ENCODE results near the gene TMEM190. TPM values are rescaled to one million over a fixed set of nuclear protein-coding genes. Genes with fewer than 3 reads are reported as not detected.
"Not testable (repeated sequence)": the region's sequence is repeated elsewhere in the genome, so short reads cannot be mapped to it uniquely, and the experiment has no call there.

Gene TMEM190
- total and polyA plus RNA-seq, 10 donors, result 0.20 TPM; not detected in 9

DNA sequence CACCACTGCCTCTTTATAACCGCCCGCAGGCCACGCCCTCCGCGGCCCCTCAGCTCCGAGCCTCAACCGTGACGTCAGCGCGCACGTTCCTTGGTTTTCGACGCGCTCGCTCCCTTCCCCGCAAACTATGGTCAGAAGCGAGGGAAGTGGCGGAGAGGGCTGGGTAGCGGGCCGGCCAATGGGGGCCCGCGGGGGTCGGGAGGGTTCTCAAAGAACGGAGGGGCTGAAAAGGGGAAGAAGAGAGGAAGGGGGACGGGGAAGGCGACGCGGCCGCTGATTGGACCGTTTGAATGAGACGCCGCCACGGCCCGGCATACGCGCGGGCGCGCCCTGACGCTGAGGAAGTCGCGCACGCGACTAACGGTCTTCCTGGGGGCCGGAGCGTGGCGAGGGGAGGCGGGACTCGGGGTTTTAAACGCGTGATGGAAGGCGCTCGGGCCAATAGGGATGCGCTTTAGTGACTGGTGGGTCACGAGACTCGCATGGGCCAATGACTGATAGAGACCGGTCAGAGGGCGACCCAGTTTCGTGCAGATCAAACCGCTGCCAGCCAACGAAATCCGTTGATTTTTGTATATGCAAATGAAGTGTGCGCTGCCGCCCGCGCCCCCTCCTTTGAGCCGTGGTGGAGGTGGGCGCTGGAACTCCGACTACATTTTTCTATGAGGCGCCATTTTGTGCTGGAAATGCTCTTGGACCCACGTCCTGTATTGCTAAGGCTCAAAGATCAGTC is 31.3 kb downstream of the TMEM190 start:
- H3K4me3 ChIP-seq, result peak overlapping the region; percentile 63 to 93 (median 82)
- peak overlapping the region; percentile 93 to 99 (median 98) for H3K27ac ChIP-seq
- TF ChIP-seq CTCF (IDR thresholded peaks at IDR 0.05 in 8 of 11, conservative IDR thresholded peaks at IDR 0.05 in 3 of 11) (peak in 2 of 11 experiments; percentile 10 to 27), POLR2A (IDR thresholded peaks at IDR 0.05) (no peak), POLR2AphosphoS5 (IDR thresholded peaks at IDR 0.05) (peak; percentile 64 to 100 (median 87))
- H3K27me3 ChIP-seq (replicated peaks in 1 of 7), result no peaks in the 10 kb centered on the region
- WGBS, 5 donors, result 0 to 1% (median 0%) methylated on average over 59 to 72 of the region's 72 CpGs
- peaks cover 7 to 46% (median 26%) of the 10 kb centered on the region in 6 donors for H3K4me1 ChIP-seq
- intact Hi-C loops (cut with DNase I; ENCODE audit: low total_unique reads), result no loop called here
- DNase-seq, result peak; percentile 99
- H3K9me3 ChIP-seq, result peaks cover 0 to 11% (median 0%) of the 10 kb centered on the region in 8 donors
- peaks cover 0 to 35% (median 16%) of the 10 kb centered on the region in 6 donors for H3K36me3 ChIP-seq

DNA sequence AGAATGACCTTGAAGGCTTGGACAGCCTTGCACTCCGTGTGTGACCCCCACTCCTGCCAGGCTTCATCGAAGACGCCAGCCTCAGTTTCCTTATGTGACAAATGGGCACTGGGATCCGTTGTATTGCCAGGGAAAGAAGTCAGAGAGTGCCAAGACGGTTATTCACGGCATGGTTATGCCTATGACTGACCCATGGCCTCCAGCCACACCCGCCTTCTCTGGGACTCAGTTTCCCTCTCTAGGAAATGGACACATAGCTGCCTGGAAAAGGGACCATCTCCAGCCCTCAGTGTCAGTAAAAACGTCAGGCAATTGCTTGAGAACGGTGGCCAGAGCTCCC is 31.9 kb downstream of the TMEM190 start:
- no peak for TF ChIP-seq CTCF (IDR thresholded peaks at IDR 0.05 in 8 of 11, conservative IDR thresholded peaks at IDR 0.05 in 3 of 11)
- TF ChIP-seq POLR2A (IDR thresholded peaks at IDR 0.05), result no peak
- TF ChIP-seq POLR2AphosphoS5 (IDR thresholded peaks at IDR 0.05), result no peak
- 68 to 80% (median 71%) methylated on average over 9 of the region's 9 CpGs for WGBS, 5 donors
- Histone ChIP-seq H3K27me3 (replicated peaks in 1 of 7) (no peaks in the 10 kb centered on the region), H3K27ac (peak overlapping the region; percentile 93 to 99 (median 98)), H3K36me3 (peaks cover 0 to 29% (median 11%) of the 10 kb centered on the region in 6 donors), H3K4me1 (peaks cover 7 to 41% (median 25%) of the 10 kb centered on the region in 6 donors), H3K9me3 (peaks cover 0 to 11% (median 0%) of the 10 kb centered on the region in 8 donors), H3K4me3 (peak overlapping the region in 7 of 8 donors; percentile 63 to 93 (median 81))
- peak; percentile 79 for DNase-seq
- intact Hi-C loops (cut with DNase I; ENCODE audit: low total_unique reads), result no loop called here

DNA sequence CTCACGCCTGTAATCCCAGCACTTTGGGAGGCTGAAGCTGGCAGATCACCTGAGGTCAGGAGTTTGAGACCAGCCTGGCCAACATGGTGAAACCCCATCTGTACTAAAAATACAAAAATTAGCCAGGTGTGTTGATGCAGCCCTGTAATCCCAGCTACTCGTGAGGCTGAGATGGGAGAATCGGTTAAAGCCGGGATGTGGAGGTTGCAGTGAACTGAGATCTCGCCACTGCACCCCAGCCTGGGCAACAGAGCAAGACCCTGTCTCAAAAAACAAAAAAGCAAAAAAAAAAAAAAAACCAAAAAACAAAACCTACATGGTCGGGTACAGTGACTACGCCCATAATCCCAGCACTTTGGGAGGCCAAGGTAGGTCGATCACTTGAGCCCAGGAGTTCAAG is 32.6 kb downstream of the TMEM190 start:
- H3K4me3 ChIP-seq; H3K27me3 ChIP-seq (replicated peaks in 1 of 7); DNase-seq; intact Hi-C loops (cut with DNase I; ENCODE audit: low total_unique reads): not testable (repeated sequence)
- 88 to 99% (median 95%) methylated on average over 8 of the region's 8 CpGs for WGBS, 5 donors
- Histone ChIP-seq H3K36me3 (peaks cover 0 to 23% (median 5%) of the 10 kb centered on the region in 6 donors), H3K27ac (peak overlapping the region in 2 of 8 donors; percentile 94 to 97), H3K9me3 (peaks cover 0 to 11% (median 0%) of the 10 kb centered on the region in 8 donors), H3K4me1 (peaks cover 7 to 35% (median 25%) of the 10 kb centered on the region in 6 donors)

DNA sequence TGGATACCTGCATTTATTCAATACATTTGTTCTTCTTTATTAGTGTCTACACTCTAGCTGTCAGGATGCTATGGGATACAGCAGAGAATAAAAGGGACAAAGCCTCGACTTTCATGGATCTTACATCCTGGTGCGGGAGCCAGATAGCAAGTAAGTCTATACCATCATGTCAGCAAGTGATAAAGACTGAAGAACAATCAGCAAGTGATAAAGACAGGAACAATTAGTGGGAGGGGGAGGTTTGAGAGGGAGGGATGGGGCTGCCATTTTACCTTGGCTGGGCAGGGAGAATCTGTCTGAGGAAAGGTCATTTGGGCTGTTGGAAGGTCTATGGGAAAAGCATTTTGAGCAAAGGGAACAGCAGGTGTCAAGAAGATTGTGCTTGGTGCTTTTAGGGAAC is 33.5 kb downstream of the TMEM190 start:
- TF ChIP-seq POLR2A (IDR thresholded peaks at IDR 0.05), result no peak
- TF ChIP-seq POLR2AphosphoS5 (IDR thresholded peaks at IDR 0.05), result no peak
- no peak for TF ChIP-seq CTCF (IDR thresholded peaks at IDR 0.05 in 8 of 11, conservative IDR thresholded peaks at IDR 0.05 in 3 of 11)
- Histone ChIP-seq H3K27ac (no peak overlapping the region), H3K4me3 (no peak overlapping the region), H3K9me3 (peaks cover 0 to 11% (median 0%) of the 10 kb centered on the region in 8 donors), H3K36me3 (peaks cover 0 to 13% (median 4%) of the 10 kb centered on the region in 6 donors), H3K27me3 (replicated peaks in 1 of 7) (no peaks in the 10 kb centered on the region), H3K4me1 (peaks cover 7 to 27% (median 25%) of the 10 kb centered on the region in 6 donors)
- no peak for DNase-seq
- 93 to 97% (median 95%) methylated on average over 2 of the region's 2 CpGs for WGBS, 5 donors
- intact Hi-C loops (cut with DNase I; ENCODE audit: low total_unique reads), result loop anchor here (10.0 kb wide), 1 partner anchor 115 kb away; no protein-coding TSS in a partner anchor
